GM12892 (cell line): ENCODE results near the gene LGALS9B.
"Not testable (repeated sequence)": the region's sequence is repeated elsewhere in the genome, so short reads cannot be mapped to it uniquely, and the experiment has no call there.

Source experiments
- POLR2A ChIP-seq: IDR thresholded peaks from 2 replicates; pipeline ENCODE4 v1.6.1; 2011; ENCODE audit warnings: low read depth, low read length, control low read depth
- TAF1 ChIP-seq: IDR thresholded peaks from 2 replicates; pipeline ENCODE4 v1.6.1; 2011; ENCODE audit warnings: low read depth, mild to moderate bottlenecking, control low read depth, low read length, borderline replicate concordance

DNA sequence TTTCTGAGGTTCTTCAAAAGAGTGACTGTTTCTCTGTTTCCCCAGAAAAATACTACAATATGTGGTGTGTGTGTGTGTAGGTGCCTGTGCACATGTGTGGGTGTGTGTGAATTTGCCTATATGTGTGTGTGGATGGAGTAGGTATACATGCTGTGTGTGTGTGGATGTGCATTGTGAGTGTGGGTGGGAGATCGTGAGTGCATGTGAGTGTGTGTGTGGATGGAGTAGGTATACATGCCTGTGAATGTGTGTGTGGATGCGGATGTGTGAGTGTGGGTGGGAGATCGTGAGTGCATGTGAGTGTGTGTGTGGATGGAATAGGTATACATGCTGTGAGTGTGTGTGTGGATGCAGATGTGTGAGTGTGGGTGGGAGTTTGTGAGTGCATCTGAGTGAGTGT, 32.2 kb downstream of the LGALS9B start:
- TF ChIP-seq TAF1, POLR2A: not testable (repeated sequence)
